ENCODE data around the gene TDRKH. TPM values are rescaled to one million over a fixed set of nuclear protein-coding genes. Genes with fewer than 3 reads are reported as not detected.

The TDRKH gene
- total RNA-seq, 1 experiment from 2014 or later: 11.1 TPM

DNA sequence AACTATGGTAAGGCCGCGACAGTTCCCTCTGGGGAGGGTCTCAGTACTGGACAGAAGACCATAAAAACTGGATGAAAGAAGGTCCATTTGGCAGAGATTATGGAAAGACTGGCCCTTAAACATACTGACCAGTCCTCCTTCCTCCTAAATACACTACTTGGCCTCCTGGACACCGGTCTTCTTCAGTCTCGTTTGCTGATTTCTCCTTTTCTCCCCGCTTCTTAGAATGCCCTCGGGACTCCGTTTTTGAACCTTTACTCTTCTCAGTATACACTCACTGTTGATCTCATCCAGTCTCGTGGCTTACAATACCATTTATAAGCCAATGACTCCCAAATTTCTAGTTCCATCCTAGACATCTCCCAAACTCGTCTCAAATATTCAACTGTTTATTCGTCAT lies 26.3 kb downstream of the TDRKH start (continued):
- TF ChIP-seq, protein P1, sequence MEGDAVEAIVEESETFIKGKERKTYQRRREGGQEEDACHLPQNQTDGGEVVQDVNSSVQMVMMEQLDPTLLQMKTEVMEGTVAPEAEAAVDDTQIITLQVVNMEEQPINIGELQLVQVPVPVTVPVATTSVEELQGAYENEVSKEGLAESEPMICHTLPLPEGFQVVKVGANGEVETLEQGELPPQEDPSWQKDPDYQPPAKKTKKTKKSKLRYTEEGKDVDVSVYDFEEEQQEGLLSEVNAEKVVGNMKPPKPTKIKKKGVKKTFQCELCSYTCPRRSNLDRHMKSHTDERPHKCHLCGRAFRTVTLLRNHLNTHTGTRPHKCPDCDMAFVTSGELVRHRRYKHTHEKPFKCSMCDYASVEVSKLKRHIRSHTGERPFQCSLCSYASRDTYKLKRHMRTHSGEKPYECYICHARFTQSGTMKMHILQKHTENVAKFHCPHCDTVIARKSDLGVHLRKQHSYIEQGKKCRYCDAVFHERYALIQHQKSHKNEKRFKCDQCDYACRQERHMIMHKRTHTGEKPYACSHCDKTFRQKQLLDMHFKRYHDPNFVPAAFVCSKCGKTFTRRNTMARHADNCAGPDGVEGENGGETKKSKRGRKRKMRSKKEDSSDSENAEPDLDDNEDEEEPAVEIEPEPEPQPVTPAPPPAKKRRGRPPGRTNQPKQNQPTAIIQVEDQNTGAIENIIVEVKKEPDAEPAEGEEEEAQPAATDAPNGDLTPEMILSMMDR (IDR thresholded peaks at IDR 0.05 in 2 of 3, conservative IDR thresholded peaks at IDR 0.05 in 1 of 3; ENCODE audit: borderline replicate concordance in 1 of 3, insufficient read depth in 1 of 3, low read depth in 2 of 3, low read length in 2 of 3): no peak
- no peak for TF ChIP-seq EZH2phosphoT487 (IDR thresholded peaks at IDR 0.05; ENCODE audit: borderline replicate concordance)

DNA sequence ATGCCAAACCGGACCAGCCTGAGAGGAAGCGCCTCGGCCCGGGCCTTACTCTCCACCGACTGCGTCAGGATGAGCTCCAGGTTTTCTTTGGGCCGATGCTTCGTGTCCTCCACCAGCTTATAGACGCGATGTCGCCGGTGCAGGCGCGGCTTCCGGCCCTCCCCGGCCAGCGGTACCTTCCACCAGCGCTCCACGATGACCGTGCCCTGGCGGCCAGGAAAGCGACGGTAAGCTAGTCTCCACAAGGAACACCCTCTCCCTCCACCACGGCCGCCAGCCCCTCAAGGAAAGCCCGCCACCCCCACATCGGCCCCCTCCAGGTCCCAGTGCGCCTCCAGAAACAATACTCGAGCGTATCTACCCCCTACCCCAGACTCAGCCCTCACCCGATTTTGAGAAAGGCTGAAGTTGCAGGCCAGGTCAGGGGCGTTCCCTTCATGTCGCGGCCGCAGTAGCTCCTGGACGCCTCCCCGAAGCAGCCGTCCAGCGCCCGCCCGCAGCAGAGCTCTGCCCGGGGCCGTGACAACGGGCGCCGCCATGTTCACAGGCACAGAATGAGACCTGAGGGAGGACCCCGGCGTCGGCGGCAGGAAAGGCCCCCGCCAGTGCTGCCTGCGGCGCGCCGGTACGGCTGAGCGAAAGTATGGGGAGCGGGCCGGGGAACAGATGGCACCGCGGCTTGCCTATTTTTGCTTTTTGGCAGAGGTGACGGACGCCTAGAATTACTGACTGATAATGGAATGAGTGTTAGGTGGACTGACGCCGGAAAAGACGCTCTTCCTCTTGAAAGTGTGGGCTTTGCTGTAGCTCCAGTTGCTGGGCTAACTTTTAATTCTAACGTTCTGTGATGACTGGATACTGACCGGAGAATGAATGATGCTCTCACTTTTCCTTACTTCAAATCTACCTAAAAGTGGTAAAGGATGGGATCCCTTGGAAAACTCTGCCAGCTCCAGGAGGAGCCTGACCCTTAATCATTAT lies 27.1 kb downstream of the TDRKH start, which contains the start of gene MRPL9:
MRPL9 (minus strand) TSS at position 556 of the 981 bp plus-strand sequence; CDS start at position 539, 17 bp downstream.
- no peaks in the 10 kb centered on the region for H3K9me2 ChIP-seq (ENCODE audit: insufficient read depth)
- CTCF ChIA-PET: interaction anchor here (1.9 kb wide), 1 partner anchor 238 kb away, joined by 6 read pairs; no protein-coding TSS in a partner anchor
- no peaks in the 10 kb centered on the region for H3K9me3 ChIP-seq (ENCODE audit: control insufficient read depth in 1 of 2, insufficient read depth in 1 of 2, low read depth in 1 of 2, low read length in 2 of 2)
- ATAC-seq (peak; percentile 99), DNase-seq (ENCODE audit: low read depth, low spot score) (peak; percentile 33)
- peaks cover 10 to 24% of the 10 kb centered on the region in 2 experiments; a peak in 3 of 4 replicates for H3K4me1 ChIP-seq (ENCODE audit: control insufficient read depth in 1 of 2, insufficient read depth in 2 of 2, low read length in 2 of 2)
- intact Hi-C loops (cut with micrococcal nuclease): no loop called here
- peak within 1 kb of the TSS; percentile 83 for H3K9ac ChIP-seq (ENCODE audit: low read length)
- peaks cover 4 to 26% of the 10 kb centered on the region in 2 experiments for H3K36me3 ChIP-seq (ENCODE audit: control insufficient read depth in 1 of 2, insufficient read depth in 2 of 2, low read length in 2 of 2)
- H2AFZ ChIP-seq (ENCODE audit: low read depth, low read length, poor library complexity, severe bottlenecking): no peak within 1 kb of the TSS
- peak within 1 kb of the TSS; percentile 86 to 90 for H3K4me3 ChIP-seq (replicated peaks in 1 of 2; ENCODE audit: low read depth in 1 of 2, low read length in 2 of 2)
- POLR2A ChIA-PET: interaction anchor here (0.9 to 1.7 kb wide), 2 partner anchors 10 to 482 kb away, joined by 4 read pairs; no protein-coding TSS in a partner anchor
- RAD21 ChIA-PET (ENCODE audit: low non-redundant PET in 1 of 2, low total read pairs in 2 of 2, uncharacterized antibody in 2 of 2, unreplicated experiment in 2 of 2): interaction anchor here in 1 of 2 experiments (1.5 kb wide), 1 partner anchor 73 kb away, joined by 3 read pairs; no protein-coding TSS in a partner anchor
- peaks cover 15% of the 10 kb centered on the region for H3K79me2 ChIP-seq (ENCODE audit: insufficient read depth, low read length)
- no peaks in the 10 kb centered on the region for H3K27me3 ChIP-seq (ENCODE audit: insufficient read depth, low read length)
- H4K20me1 ChIP-seq (ENCODE audit: insufficient read depth): no peaks in the 10 kb centered on the region
- peak within 1 kb of the TSS; percentile 77 for H3K27ac ChIP-seq (ENCODE audit: low read depth, low read length)
- H3K4me2 ChIP-seq (ENCODE audit: low read length): peak within 1 kb of the TSS; percentile 82
- BruUV-seq (replicated peaks): TSS peak; percentile 97
- TF ChIP-seq TCF7L2 (IDR thresholded peaks at IDR 0.05; ENCODE audit: borderline replicate concordance, extremely low read depth, insufficient read depth, insufficient read length): peak; percentile 38
- TF ChIP-seq SP1 (IDR thresholded peaks at IDR 0.05; ENCODE audit: low read depth): no peak; the same call in 1 of the 2 replicates
- TF ChIP-seq, protein P1 (IDR thresholded peaks at IDR 0.05 in 2 of 3, conservative IDR thresholded peaks at IDR 0.05 in 1 of 3; ENCODE audit: borderline replicate concordance in 1 of 3, insufficient read depth in 1 of 3, low read depth in 2 of 3, low read length in 2 of 3): no peak
- no peak for TF ChIP-seq EGR1 (IDR thresholded peaks at IDR 0.05; ENCODE audit: low read depth)
- TF ChIP-seq CEBPB (IDR thresholded peaks at IDR 0.05; ENCODE audit: low read depth): no peak
- TF ChIP-seq POLR2A (IDR thresholded peaks at IDR 0.05; ENCODE audit: borderline replicate concordance, extremely low read depth, insufficient read depth, insufficient read length): peak; percentile 42
- TF ChIP-seq SRF (IDR thresholded peaks at IDR 0.05; ENCODE audit: low read depth): peak; percentile 92
- TF ChIP-seq EZH2phosphoT487 (IDR thresholded peaks at IDR 0.05; ENCODE audit: borderline replicate concordance): no peak
- TF ChIP-seq YY1 (IDR thresholded peaks at IDR 0.05; ENCODE audit: extremely low read depth, insufficient replicate concordance, low read depth, low read length): peak; percentile 97
- TF ChIP-seq FOSL1 (IDR thresholded peaks at IDR 0.05; ENCODE audit: low read depth): no peak
- TF ChIP-seq ZNF274 (IDR thresholded peaks at IDR 0.05; ENCODE audit: low read depth, low read length): no peak
- TF ChIP-seq EZH2 (IDR thresholded peaks at IDR 0.05): no peak
- TF ChIP-seq, protein P2, sequence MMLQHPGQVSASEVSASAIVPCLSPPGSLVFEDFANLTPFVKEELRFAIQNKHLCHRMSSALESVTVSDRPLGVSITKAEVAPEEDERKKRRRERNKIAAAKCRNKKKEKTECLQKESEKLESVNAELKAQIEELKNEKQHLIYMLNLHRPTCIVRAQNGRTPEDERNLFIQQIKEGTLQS (IDR thresholded peaks at IDR 0.05): no peak
- peak; percentile 70 for TF ChIP-seq SIN3A (IDR thresholded peaks at IDR 0.05; ENCODE audit: low read depth)
- peak; percentile 84 for TF ChIP-seq POLR2AphosphoS5 (IDR thresholded peaks at IDR 0.05; ENCODE audit: low read depth, low read length)

All from HCT116 (cell line).